Lower leg skin (tissue), 3 donors: ENCODE data around the gene KCNC1.

Experiments used
- POLR2A ChIP-seq, 2 donors: fragments of 450-650 bp; IDR thresholded peaks; one replicate each; pipeline ENCODE4 v1.6.1; 2016 to 2017; ENCODE audit warnings: antibody characterized with exemption in 2 of 2, mild to moderate bottlenecking in 1 of 2, moderate library complexity in 1 of 2
- TF ChIP-seq, protein P1 (sequence below), 3 donors: fragments of 450-650 bp; IDR thresholded peaks; one replicate each; pipeline ENCODE4 v1.5.1; 2016; ENCODE audit warnings: antibody characterized with exemption in 3 of 3, mild to moderate bottlenecking in 3 of 3, moderate library complexity in 2 of 3

DNA sequence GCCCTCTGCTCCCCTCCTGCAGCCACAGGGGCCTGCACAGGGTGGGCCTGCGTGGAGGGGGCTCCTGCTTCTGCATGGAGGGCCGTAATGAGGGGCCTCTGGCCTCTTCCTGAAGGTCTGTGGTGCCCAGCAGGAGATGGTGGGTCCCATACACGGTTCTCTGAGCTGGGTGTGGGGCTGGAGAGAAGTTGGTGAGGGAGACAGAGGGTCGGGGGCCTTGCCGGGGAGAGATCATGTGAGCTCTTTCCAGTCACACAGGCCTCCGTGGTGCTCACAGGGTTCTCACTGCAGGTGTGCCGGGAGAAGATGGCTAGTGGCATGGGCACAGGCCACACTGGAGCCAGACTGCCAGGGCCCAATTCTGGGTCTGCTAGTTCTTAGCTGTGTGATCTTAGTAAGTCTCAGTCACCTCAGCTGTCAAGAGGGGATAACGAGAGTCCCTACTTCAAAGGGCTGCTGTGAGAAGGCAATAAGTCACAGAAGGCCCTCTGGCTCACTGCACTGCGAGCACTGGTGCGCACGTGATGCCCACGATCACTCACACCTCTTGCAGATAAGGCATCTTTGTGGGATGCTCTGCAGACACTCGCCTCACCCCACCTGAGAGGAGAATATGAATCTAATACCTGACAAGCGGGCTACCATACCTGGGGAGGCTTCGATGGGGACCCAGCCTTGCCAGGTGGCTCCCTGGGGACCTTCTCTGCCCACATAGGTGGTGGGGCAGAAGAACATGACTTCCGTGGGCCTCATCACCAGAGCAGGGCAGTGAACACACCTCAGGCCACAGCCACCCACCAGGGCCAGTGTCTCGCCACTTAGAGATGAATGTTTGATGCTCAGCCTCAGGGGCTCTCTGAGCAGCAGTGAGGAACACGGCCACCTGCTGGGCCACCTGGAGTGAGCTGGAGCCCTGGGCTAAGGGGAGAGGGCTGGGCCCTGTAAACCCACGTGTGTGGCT is 14.5 kb downstream of the KCNC1 start:
- TF ChIP-seq, protein P1, sequence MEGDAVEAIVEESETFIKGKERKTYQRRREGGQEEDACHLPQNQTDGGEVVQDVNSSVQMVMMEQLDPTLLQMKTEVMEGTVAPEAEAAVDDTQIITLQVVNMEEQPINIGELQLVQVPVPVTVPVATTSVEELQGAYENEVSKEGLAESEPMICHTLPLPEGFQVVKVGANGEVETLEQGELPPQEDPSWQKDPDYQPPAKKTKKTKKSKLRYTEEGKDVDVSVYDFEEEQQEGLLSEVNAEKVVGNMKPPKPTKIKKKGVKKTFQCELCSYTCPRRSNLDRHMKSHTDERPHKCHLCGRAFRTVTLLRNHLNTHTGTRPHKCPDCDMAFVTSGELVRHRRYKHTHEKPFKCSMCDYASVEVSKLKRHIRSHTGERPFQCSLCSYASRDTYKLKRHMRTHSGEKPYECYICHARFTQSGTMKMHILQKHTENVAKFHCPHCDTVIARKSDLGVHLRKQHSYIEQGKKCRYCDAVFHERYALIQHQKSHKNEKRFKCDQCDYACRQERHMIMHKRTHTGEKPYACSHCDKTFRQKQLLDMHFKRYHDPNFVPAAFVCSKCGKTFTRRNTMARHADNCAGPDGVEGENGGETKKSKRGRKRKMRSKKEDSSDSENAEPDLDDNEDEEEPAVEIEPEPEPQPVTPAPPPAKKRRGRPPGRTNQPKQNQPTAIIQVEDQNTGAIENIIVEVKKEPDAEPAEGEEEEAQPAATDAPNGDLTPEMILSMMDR (IDR thresholded peaks at IDR 0.05) = no peak
- TF ChIP-seq POLR2A (IDR thresholded peaks at IDR 0.05) = no peak
